Measurements from ENCODE around the gene TBC1D8B. TPM values are rescaled to one million over a fixed set of nuclear protein-coding genes. Genes with fewer than 3 reads are reported as not detected.

The TBC1D8B gene
- polyA plus RNA-seq, 1 experiment, result 4.5 TPM

DNA sequence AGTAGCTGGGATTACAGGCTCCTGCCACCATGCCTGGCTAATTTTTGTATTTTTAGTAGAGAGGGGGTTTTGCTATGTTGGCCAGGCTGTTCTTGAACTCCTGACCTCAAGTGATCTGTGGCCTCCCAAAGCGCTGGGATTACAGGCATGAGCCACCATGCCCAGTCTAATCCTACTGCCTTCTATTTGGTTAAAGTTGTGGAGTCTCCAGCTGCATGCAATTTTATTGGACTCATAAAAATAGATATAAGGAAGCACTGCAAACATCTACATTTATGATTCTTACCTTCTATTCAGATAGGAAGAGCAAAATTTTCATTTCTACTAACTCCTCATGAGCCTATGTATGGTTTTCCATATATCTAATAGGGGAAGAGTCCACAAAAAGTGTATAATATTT, 87.0 kb downstream of the TBC1D8B start:
- TF ChIP-seq, protein P1, sequence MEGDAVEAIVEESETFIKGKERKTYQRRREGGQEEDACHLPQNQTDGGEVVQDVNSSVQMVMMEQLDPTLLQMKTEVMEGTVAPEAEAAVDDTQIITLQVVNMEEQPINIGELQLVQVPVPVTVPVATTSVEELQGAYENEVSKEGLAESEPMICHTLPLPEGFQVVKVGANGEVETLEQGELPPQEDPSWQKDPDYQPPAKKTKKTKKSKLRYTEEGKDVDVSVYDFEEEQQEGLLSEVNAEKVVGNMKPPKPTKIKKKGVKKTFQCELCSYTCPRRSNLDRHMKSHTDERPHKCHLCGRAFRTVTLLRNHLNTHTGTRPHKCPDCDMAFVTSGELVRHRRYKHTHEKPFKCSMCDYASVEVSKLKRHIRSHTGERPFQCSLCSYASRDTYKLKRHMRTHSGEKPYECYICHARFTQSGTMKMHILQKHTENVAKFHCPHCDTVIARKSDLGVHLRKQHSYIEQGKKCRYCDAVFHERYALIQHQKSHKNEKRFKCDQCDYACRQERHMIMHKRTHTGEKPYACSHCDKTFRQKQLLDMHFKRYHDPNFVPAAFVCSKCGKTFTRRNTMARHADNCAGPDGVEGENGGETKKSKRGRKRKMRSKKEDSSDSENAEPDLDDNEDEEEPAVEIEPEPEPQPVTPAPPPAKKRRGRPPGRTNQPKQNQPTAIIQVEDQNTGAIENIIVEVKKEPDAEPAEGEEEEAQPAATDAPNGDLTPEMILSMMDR (IDR thresholded peaks at IDR 0.05; ENCODE audit: insufficient read depth, low read depth, low read length), result no peak
- ChIA-PET CTCF (no interaction called here), POLR2A (no interaction called here)
- no peak for DNase-seq (ENCODE audit: low read depth)
- H3K27me3 ChIP-seq (ENCODE audit: control insufficient read depth, insufficient read depth, low read length), result no peaks in the 10 kb centered on the region
- H3K4me3 ChIP-seq (ENCODE audit: low read depth, low read length), result no peak overlapping the region
- no peaks in the 10 kb centered on the region for H3K36me3 ChIP-seq (ENCODE audit: control insufficient read depth, insufficient read depth, low read length)

DNA sequence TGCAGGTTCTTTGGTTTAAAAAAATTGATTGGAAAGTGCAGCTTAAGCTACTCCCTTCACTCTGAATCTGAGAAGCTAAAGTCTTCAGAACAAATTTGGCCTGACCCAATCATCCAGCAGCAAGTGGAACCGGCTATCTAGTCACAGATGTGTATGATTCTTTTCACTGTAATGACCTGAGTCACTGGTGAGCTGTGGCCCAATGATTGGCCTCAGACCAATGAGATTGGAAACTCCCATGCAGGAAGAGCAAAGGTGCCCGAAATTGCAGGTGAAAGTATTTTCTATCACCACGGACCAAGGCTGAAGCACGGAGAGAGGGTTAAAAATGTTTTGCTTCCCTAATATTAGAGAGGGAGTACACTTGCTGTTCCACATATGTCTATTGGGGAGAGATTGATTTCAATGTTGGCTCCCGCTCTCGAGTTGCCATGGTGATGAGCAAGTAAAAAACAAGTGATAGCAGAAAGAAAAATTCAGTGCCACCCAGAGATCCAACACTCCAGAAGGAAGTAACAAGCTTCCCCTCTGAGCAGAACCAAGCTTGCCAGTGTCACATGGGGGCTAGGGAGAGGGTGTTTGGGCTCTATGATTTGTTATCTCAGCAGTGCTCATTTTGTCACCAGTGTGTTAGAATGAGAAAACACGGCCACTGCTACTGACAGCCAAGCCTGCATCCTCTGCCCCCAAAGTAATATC, 89.4 kb downstream of the TBC1D8B start:
- no peak for DNase-seq (ENCODE audit: low read depth)
- CTCF ChIA-PET, result interaction anchor here (0.5 to 2.2 kb wide), 4 partner anchors 9 to 258 kb away, joined by 3 to 6 read pairs (median 4); no protein-coding TSS in a partner anchor
- POLR2A ChIA-PET, result no interaction called here

DNA sequence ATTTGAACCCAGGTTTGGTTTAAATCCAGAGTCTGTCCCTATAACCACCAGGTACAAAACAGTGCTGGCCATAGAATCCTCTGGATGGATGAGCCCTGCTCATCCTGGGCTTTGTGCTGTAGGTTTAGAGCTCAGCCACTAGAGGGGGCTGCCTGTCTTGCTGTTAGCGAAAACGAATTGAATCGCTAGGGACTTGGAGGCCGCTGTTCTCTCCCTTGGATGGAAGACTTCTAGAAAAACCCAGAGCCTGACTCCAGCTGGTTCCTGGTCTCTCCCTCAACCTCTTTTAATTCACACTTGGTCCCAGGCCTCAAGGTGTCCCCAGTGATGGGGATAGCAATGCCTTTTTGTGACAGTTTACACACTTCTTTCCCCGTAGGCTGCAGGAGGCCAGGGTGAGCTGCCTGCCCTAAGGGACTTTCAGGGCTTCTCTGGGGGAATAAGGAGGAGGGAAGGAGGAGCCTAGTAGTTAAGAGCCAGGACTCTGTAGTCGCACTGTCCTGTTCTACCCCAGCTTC, 92.0 kb downstream of the TBC1D8B start:
- ChIA-PET POLR2A (no interaction called here), CTCF (interaction anchor here (0.6 to 2.0 kb wide), 19 partner anchors 10 to 823 kb away, joined by 3 to 13 read pairs (median 4); partner anchors contain the start of gene RIPPLY1)
- Histone ChIP-seq H3K36me3 (ENCODE audit: control insufficient read depth, insufficient read depth, low read length) (no peaks in the 10 kb centered on the region), H3K4me3 (ENCODE audit: low read depth, low read length) (no peak overlapping the region), H3K27me3 (ENCODE audit: control insufficient read depth, insufficient read depth, low read length) (no peaks in the 10 kb centered on the region)
- DNase-seq (ENCODE audit: low read depth), result no peak
- TF ChIP-seq, protein P1 (IDR thresholded peaks at IDR 0.05; ENCODE audit: insufficient read depth, low read depth, low read length), result peak; percentile 79

More for the DNA sequence above, 89.4 kb downstream of the TBC1D8B start:
- H3K36me3 ChIP-seq (ENCODE audit: control insufficient read depth, insufficient read depth, low read length), result no peaks in the 10 kb centered on the region
- H3K27me3 ChIP-seq (ENCODE audit: control insufficient read depth, insufficient read depth, low read length), result no peaks in the 10 kb centered on the region
- TF ChIP-seq, protein P1 (IDR thresholded peaks at IDR 0.05; ENCODE audit: insufficient read depth, low read depth, low read length), result no peak
- no peak overlapping the region for H3K4me3 ChIP-seq (ENCODE audit: low read depth, low read length)

DNA sequence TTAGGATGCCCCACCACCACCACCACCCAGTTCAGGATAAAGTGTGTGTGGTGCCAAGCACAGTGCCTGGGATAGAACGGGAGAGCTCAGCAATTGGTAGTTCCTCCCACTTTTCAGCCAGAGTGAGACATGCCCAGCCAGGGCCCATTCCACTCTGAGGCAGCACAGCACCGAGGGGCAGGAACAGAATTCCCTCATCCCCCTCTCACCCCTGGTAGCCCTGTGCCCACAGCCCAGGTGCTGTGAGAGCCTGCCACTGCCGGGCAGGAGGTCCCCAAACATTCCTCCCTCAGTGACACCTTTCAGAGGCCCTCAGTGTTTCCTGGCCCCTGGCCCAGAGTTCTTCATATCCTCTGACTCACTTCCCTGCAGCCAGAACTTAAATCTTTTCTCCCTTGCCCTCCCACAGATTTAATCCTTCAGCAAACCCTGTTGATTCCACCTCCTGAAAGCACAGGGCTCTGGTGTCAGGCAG, 92.5 kb downstream of the TBC1D8B start:
- ChIA-PET POLR2A (no interaction called here), CTCF (interaction anchor here (0.6 to 1.9 kb wide), 17 partner anchors 10 to 533 kb away, joined by 3 to 13 read pairs (median 4); partner anchors contain the start of gene RIPPLY1)
- Histone ChIP-seq H3K27me3 (ENCODE audit: control insufficient read depth, insufficient read depth, low read length) (no peaks in the 10 kb centered on the region), H3K4me3 (ENCODE audit: low read depth, low read length) (no peak overlapping the region), H3K36me3 (ENCODE audit: control insufficient read depth, insufficient read depth, low read length) (no peaks in the 10 kb centered on the region)
- no peak for DNase-seq (ENCODE audit: low read depth)
- TF ChIP-seq, protein P1 (IDR thresholded peaks at IDR 0.05; ENCODE audit: insufficient read depth, low read depth, low read length), result no peak

DNA sequence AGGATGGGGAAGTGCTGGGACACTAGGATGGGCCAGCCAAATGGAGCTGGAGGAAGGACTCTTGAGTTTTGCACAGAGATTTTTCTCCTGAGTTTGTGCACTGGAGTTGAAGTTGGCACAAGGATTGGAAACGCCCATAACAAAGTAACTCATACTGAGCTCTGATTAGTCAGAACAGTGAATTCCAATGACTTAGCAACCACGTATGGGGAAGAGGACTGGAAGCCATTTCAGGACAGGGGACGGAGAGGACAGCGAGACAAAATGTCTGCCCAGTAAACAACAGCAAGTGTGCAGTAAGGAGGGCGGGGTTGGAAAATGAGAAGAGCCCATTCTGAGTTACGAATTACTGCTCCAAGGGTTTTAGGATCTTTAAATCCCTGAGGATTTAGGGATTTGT, 94.8 kb downstream of the TBC1D8B start:
- POLR2A ChIA-PET, result no interaction called here
- TF ChIP-seq, protein P1 (IDR thresholded peaks at IDR 0.05; ENCODE audit: insufficient read depth, low read depth, low read length), result no peak
- no peaks in the 10 kb centered on the region for H3K27me3 ChIP-seq (ENCODE audit: control insufficient read depth, insufficient read depth, low read length)
- no peak overlapping the region for H3K4me3 ChIP-seq (ENCODE audit: low read depth, low read length)
- no peak for DNase-seq (ENCODE audit: low read depth)
- no peaks in the 10 kb centered on the region for H3K36me3 ChIP-seq (ENCODE audit: control insufficient read depth, insufficient read depth, low read length)
- CTCF ChIA-PET, result interaction anchor here (1.2 to 2.5 kb wide), 3 partner anchors 30 to 63 kb away, joined by 3 to 11 read pairs (median 8); no protein-coding TSS in a partner anchor
